ENCODE results near the gene DYDC2.
"Not testable (repeated sequence)": the region's sequence is repeated elsewhere in the genome, so short reads cannot be mapped to it uniquely, and the experiment has no call there.

DYDC2 gene

GRCh38 chr10:80414142-80414895 lies 57.7 kb downstream of the DYDC2 start:
- no peak for DNase-seq
- Histone ChIP-seq H4K20me1 (ENCODE audit: insufficient read depth, low read length) (peaks cover 18% of the 10 kb centered on the region; the same call in 1 of the 2 replicates), H3K27me3 (ENCODE audit: insufficient read depth, low read length, poor library complexity) (no peaks in the 10 kb centered on the region), H3K4me3 (ENCODE audit: low read depth in 1 of 2, low read length in 2 of 2) (no peak overlapping the region), H3K27ac (ENCODE audit: low read length) (no peak overlapping the region), H3K4me1 (ENCODE audit: insufficient read depth, low read length) (peaks cover 27% of the 10 kb centered on the region), H3K9me3 (ENCODE audit: insufficient read depth, low read length, severe bottlenecking) (no peaks in the 10 kb centered on the region), H3K36me3 (ENCODE audit: insufficient read depth, low read length) (peaks cover 3% of the 10 kb centered on the region; the same call in 1 of the 2 replicates), H3K4me2 (ENCODE audit: insufficient read depth, low read length) (no peak overlapping the region), H2AFZ (ENCODE audit: low read depth, low read length) (no peak overlapping the region), H3K9ac (ENCODE audit: low read depth, low read length) (no peak overlapping the region), H3K79me2 (ENCODE audit: insufficient read depth, low read length) (peaks cover 26% of the 10 kb centered on the region; the same call in 1 of the 2 replicates)
- no peak for ATAC-seq (ENCODE audit: insufficient read depth, low read depth)
- no peak for TF ChIP-seq EZH2 (IDR thresholded peaks at IDR 0.05; ENCODE audit: borderline replicate concordance, low read depth, low read length, severe bottlenecking)
- TF ChIP-seq, protein P1, sequence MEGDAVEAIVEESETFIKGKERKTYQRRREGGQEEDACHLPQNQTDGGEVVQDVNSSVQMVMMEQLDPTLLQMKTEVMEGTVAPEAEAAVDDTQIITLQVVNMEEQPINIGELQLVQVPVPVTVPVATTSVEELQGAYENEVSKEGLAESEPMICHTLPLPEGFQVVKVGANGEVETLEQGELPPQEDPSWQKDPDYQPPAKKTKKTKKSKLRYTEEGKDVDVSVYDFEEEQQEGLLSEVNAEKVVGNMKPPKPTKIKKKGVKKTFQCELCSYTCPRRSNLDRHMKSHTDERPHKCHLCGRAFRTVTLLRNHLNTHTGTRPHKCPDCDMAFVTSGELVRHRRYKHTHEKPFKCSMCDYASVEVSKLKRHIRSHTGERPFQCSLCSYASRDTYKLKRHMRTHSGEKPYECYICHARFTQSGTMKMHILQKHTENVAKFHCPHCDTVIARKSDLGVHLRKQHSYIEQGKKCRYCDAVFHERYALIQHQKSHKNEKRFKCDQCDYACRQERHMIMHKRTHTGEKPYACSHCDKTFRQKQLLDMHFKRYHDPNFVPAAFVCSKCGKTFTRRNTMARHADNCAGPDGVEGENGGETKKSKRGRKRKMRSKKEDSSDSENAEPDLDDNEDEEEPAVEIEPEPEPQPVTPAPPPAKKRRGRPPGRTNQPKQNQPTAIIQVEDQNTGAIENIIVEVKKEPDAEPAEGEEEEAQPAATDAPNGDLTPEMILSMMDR (IDR thresholded peaks at IDR 0.05; ENCODE audit: borderline replicate concordance, extremely low read depth, low read length, poor library complexity, severe bottlenecking), result no peak

- H3K27ac ChIP-seq (ENCODE audit: low read length), result no peak overlapping the region
These were observed 59.3 kb downstream of the DYDC2 start for GRCh38 chr10:80415734-80416478.

DNA sequence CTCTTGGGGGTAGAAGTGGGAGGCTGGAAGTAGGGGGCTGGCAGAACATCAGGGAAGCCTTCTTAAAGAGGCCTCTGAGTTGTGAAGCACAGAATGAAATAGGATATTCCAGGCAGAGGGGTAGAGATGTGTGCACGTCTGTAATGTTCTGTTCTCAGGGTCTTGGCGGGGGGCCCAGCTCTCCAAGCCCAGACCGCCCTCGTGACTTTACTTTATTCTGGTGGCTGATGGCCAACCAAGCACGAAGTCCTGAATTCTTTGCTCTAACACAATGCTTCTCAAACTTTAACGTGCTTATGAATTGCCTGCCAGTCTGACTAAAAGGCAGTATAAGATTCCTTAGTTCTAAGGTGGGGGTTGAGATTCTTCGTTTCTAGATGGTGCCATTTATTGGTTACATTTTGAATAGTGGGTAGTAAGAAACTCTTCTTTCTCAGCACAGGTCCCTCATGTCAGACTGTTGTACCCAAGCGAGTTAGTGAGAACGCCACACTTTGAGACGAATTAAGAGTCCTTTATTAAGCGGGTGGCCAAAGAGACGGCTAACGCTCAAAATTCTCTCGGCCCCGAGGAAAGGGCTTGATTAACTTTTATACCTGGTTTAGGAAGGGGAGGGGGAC lies 60.0 kb downstream of the DYDC2 start:
- H3K9ac ChIP-seq (ENCODE audit: low read depth, low read length), result no peak overlapping the region
- H3K4me3 ChIP-seq (ENCODE audit: low read depth in 1 of 2, low read length in 2 of 2), result no peak overlapping the region
- H3K27ac ChIP-seq (ENCODE audit: low read length), result no peak overlapping the region
- ATAC-seq (ENCODE audit: insufficient read depth, low read depth), result no peak
- no peak for TF ChIP-seq EZH2 (IDR thresholded peaks at IDR 0.05; ENCODE audit: borderline replicate concordance, low read depth, low read length, severe bottlenecking)
- TF ChIP-seq, protein P1 (IDR thresholded peaks at IDR 0.05; ENCODE audit: borderline replicate concordance, extremely low read depth, low read length, poor library complexity, severe bottlenecking), result no peak
- no peak overlapping the region for H2AFZ ChIP-seq (ENCODE audit: low read depth, low read length)
- peaks cover 5% of the 10 kb centered on the region; the same call in 1 of the 2 replicates for H3K36me3 ChIP-seq (ENCODE audit: insufficient read depth, low read length)
- peaks cover 14% of the 10 kb centered on the region; the same call in 1 of the 2 replicates for H3K79me2 ChIP-seq (ENCODE audit: insufficient read depth, low read length)
- no peak for DNase-seq
- H3K4me1 ChIP-seq (ENCODE audit: insufficient read depth, low read length), result peaks cover 10% of the 10 kb centered on the region
- no peak overlapping the region for H3K4me2 ChIP-seq (ENCODE audit: insufficient read depth, low read length)
- H3K9me3 ChIP-seq (ENCODE audit: insufficient read depth, low read length, severe bottlenecking), result no peaks in the 10 kb centered on the region
- H4K20me1 ChIP-seq (ENCODE audit: insufficient read depth, low read length), result peaks cover 13% of the 10 kb centered on the region; the same call in 1 of the 2 replicates
- H3K27me3 ChIP-seq (ENCODE audit: insufficient read depth, low read length, poor library complexity), result peaks cover 4% of the 10 kb centered on the region

More at GRCh38 chr10:80415734-80416478, 59.3 kb downstream of the DYDC2 start:
- Histone ChIP-seq H4K20me1 (ENCODE audit: insufficient read depth, low read length) (peaks cover 13% of the 10 kb centered on the region; the same call in 1 of the 2 replicates), H3K4me2 (ENCODE audit: insufficient read depth, low read length) (no peak overlapping the region), H3K4me1 (ENCODE audit: insufficient read depth, low read length) (peaks cover 16% of the 10 kb centered on the region), H3K36me3 (ENCODE audit: insufficient read depth, low read length) (peaks cover 1% of the 10 kb centered on the region), H3K27me3 (ENCODE audit: insufficient read depth, low read length, poor library complexity) (no peaks in the 10 kb centered on the region), H2AFZ (ENCODE audit: low read depth, low read length) (no peak overlapping the region), H3K9ac (ENCODE audit: low read depth, low read length) (no peak overlapping the region), H3K4me3 (ENCODE audit: low read depth in 1 of 2, low read length in 2 of 2) (no peak overlapping the region), H3K9me3 (ENCODE audit: insufficient read depth, low read length, severe bottlenecking) (no peaks in the 10 kb centered on the region), H3K79me2 (ENCODE audit: insufficient read depth, low read length) (peaks cover 17% of the 10 kb centered on the region; the same call in 1 of the 2 replicates)
- ATAC-seq (ENCODE audit: insufficient read depth, low read depth) (no peak), DNase-seq (no peak)
- TF ChIP-seq EZH2 (IDR thresholded peaks at IDR 0.05; ENCODE audit: borderline replicate concordance, low read depth, low read length, severe bottlenecking), result no peak
- TF ChIP-seq, protein P1 (IDR thresholded peaks at IDR 0.05; ENCODE audit: borderline replicate concordance, extremely low read depth, low read length, poor library complexity, severe bottlenecking), result no peak

DNA sequence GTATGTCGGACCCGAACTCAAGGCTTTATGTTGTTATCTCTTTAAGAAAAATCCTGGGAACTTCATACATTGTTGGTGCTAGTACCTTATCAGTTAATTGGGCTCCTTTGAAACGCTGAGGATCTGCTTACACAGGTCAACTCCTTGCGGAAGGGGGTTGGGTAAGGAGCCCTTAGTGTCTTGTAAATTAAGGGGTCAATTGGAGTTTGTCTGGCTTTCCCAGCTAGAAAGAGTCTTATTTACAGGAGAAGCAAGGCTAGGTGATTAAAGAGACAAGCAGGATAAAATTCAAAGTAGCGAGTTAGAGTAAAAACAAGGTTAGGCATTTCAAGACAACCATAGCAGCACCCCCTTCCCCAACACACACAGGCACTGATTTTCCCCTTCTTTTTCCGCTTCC lies 60.7 kb downstream of the DYDC2 start:
- H3K27me3 ChIP-seq (ENCODE audit: insufficient read depth, low read length, poor library complexity); H3K4me3 ChIP-seq (ENCODE audit: low read depth in 1 of 2, low read length in 2 of 2); H3K36me3 ChIP-seq (ENCODE audit: insufficient read depth, low read length); H3K9me3 ChIP-seq (ENCODE audit: insufficient read depth, low read length, severe bottlenecking); DNase-seq; H3K4me2 ChIP-seq (ENCODE audit: insufficient read depth, low read length); H3K9ac ChIP-seq (ENCODE audit: low read depth, low read length); ATAC-seq (ENCODE audit: insufficient read depth, low read depth); H3K4me1 ChIP-seq (ENCODE audit: insufficient read depth, low read length); H3K79me2 ChIP-seq (ENCODE audit: insufficient read depth, low read length); H3K27ac ChIP-seq (ENCODE audit: low read length); H2AFZ ChIP-seq (ENCODE audit: low read depth, low read length): not testable (repeated sequence)
- peaks cover 13% of the 10 kb centered on the region; the same call in 1 of the 2 replicates for H4K20me1 ChIP-seq (ENCODE audit: insufficient read depth, low read length)
